Keratinocyte (primary cell): Measurements from ENCODE around the gene TBC1D13.

Source experiments
- CTCF ChIP-seq, 3 experiments: IDR thresholded peaks in 1 of 3; conservative IDR thresholded peaks in 1 of 3; optimal IDR thresholded peaks in 1 of 3; 2 replicates in 2 of 3; 3 replicates in 1 of 3; pipeline versions ENCODE3 to v1.5.1; 2011; ENCODE audit warnings: low read length in 3 of 3, mild to moderate bottlenecking in 3 of 3, moderate library complexity in 2 of 3, control low read depth in 1 of 3, inconsistent platforms in 1 of 3; ENCODE audit not compliant: insufficient read depth in 2 of 3; ENCODE audit errors: extremely low read depth in 1 of 3
- EZH2 ChIP-seq: IDR thresholded peaks from one replicate; pipeline ENCODE4 v1.6.1; 2012; ENCODE audit warnings: inconsistent platforms, mild to moderate bottlenecking, low read length, moderate library complexity

- no peak for TF ChIP-seq CTCF (optimal IDR thresholded peaks at IDR 0.05 in 1 of 3, IDR thresholded peaks at IDR 0.05 in 1 of 3, conservative IDR thresholded peaks at IDR 0.05 in 1 of 3; ENCODE audit: extremely low read depth in 1 of 3, insufficient read depth in 2 of 3, low read length in 3 of 3)
- TF ChIP-seq EZH2: no peak
These were observed 36.4 kb downstream of the TBC1D13 start for GRCh38 chr9:128823362-128823902.
